Measurements from ENCODE around the gene PARD3. TPM values are rescaled to one million over a fixed set of nuclear protein-coding genes. Genes with fewer than 3 reads are reported as not detected.

The PARD3 gene
- total RNA-seq, 3 donors from 2014 or later (not counting 1 experiment from before 2014, with no cell fraction given) = 0.14 to 0.49 (median 0.38) TPM

GRCh38 chr10:34462993-34463392 lies 352.1 kb downstream of the PARD3 start:
- H3K4me1 Mint-ChIP-seq = no peaks in the 10 kb centered on the region
- H3K27me3 Mint-ChIP-seq (ENCODE audit: low read depth in 2 of 2) = peaks cover 3 to 16% of the 10 kb centered on the region in 2 donors
- no peaks in the 10 kb centered on the region for H3K9me3 ChIP-seq (ENCODE audit: control insufficient read depth, insufficient read depth, low read length)
- DNase-seq (no peak), ATAC-seq (no peak)
- no peak overlapping the region for H3K27ac ChIP-seq (ENCODE audit: low read length)
- H3K36me3 Mint-ChIP-seq = no peaks in the 10 kb centered on the region
- no peaks in the 10 kb centered on the region for H3K4me1 ChIP-seq (ENCODE audit: control insufficient read depth, insufficient read depth, low read length)
- no peak for TF ChIP-seq CTCF (IDR thresholded peaks at IDR 0.05)
- H3K4me3 ChIP-seq (ENCODE audit: low read length) = no peak overlapping the region
- H3K36me3 ChIP-seq (ENCODE audit: control insufficient read depth, insufficient read depth, low read length) = no peaks in the 10 kb centered on the region
- no peak overlapping the region for H3K27ac Mint-ChIP-seq
- intact Hi-C loops (cut with micrococcal nuclease) = no loop called here
- WGBS (ENCODE audit: insufficient coverage) = 69% methylated on average over 1 of the region's 1 CpG
- H3K4me3 Mint-ChIP-seq = no peak overlapping the region
- H3K9me3 Mint-ChIP-seq = no peaks in the 10 kb centered on the region
- H3K27me3 ChIP-seq (ENCODE audit: control insufficient read depth, insufficient read depth, low read length) = no peaks in the 10 kb centered on the region

GRCh38 chr10:34462056-34462455 lies 353.0 kb downstream of the PARD3 start:
- Histone ChIP-seq H3K27me3 (ENCODE audit: control insufficient read depth, insufficient read depth, low read length) (no peaks in the 10 kb centered on the region), H3K4me1 (ENCODE audit: control insufficient read depth, insufficient read depth, low read length) (no peaks in the 10 kb centered on the region), H3K36me3 (ENCODE audit: control insufficient read depth, insufficient read depth, low read length) (no peaks in the 10 kb centered on the region), H3K27ac (ENCODE audit: low read length) (no peak overlapping the region), H3K9me3 (ENCODE audit: control insufficient read depth, insufficient read depth, low read length) (no peaks in the 10 kb centered on the region), H3K4me3 (ENCODE audit: low read length) (no peak overlapping the region)
- no peaks in the 10 kb centered on the region for H3K36me3 Mint-ChIP-seq
- no peaks in the 10 kb centered on the region for H3K4me1 Mint-ChIP-seq
- WGBS (ENCODE audit: insufficient coverage) = 95% methylated on average over 1 of the region's 3 CpGs
- H3K27me3 Mint-ChIP-seq (ENCODE audit: low read depth in 2 of 2) = peaks cover 6 to 16% of the 10 kb centered on the region in 2 donors
- no peaks in the 10 kb centered on the region for H3K9me3 Mint-ChIP-seq
- DNase-seq = no peak
- H3K27ac Mint-ChIP-seq = no peak overlapping the region
- no peak overlapping the region for H3K4me3 Mint-ChIP-seq
- no peak for TF ChIP-seq CTCF (IDR thresholded peaks at IDR 0.05)
- intact Hi-C loops (cut with micrococcal nuclease) = no loop called here
- no peak for ATAC-seq

GRCh38 chr10:34454590-34455261 lies 360.4 kb downstream of the PARD3 start:
- Histone ChIP-seq H3K27me3 (ENCODE audit: control insufficient read depth, insufficient read depth, low read length) (no peaks in the 10 kb centered on the region), H3K4me3 (ENCODE audit: low read length) (no peak overlapping the region), H3K36me3 (ENCODE audit: control insufficient read depth, insufficient read depth, low read length) (no peaks in the 10 kb centered on the region), H3K27ac (ENCODE audit: low read length) (no peak overlapping the region), H3K9me3 (ENCODE audit: control insufficient read depth, insufficient read depth, low read length) (no peaks in the 10 kb centered on the region), H3K4me1 (ENCODE audit: control insufficient read depth, insufficient read depth, low read length) (no peaks in the 10 kb centered on the region)
- no peak overlapping the region for H3K4me3 Mint-ChIP-seq
- WGBS (ENCODE audit: insufficient coverage) = 81% methylated on average over 6 of the region's 6 CpGs
- H3K36me3 Mint-ChIP-seq = no peaks in the 10 kb centered on the region
- no peak for ATAC-seq
- DNase-seq = no peak
- H3K4me1 Mint-ChIP-seq = no peaks in the 10 kb centered on the region
- H3K9me3 Mint-ChIP-seq = no peaks in the 10 kb centered on the region
- intact Hi-C loops (cut with micrococcal nuclease) = no loop called here
- no peak overlapping the region for H3K27ac Mint-ChIP-seq
- no peak for TF ChIP-seq CTCF (IDR thresholded peaks at IDR 0.05)
- H3K27me3 Mint-ChIP-seq (ENCODE audit: low read depth in 2 of 2) = peaks cover 0 to 7% of the 10 kb centered on the region in 2 donors

- Mint-ChIP-seq H3K9me3 (no peaks in the 10 kb centered on the region), H3K36me3 (no peaks in the 10 kb centered on the region), H3K27ac (no peak overlapping the region), H3K4me1 (no peaks in the 10 kb centered on the region), H3K4me3 (no peak overlapping the region), H3K27me3 (ENCODE audit: low read depth in 2 of 2) (peaks cover 2 to 4% of the 10 kb centered on the region in 2 donors)
- intact Hi-C loops (cut with micrococcal nuclease) = no loop called here
- DNase-seq = no peak
- WGBS (ENCODE audit: insufficient coverage) = 86% methylated on average over 1 of the region's 2 CpGs
- no peak for ATAC-seq
- TF ChIP-seq CTCF (IDR thresholded peaks at IDR 0.05) = no peak
- Histone ChIP-seq H3K9me3 (ENCODE audit: control insufficient read depth, insufficient read depth, low read length) (no peaks in the 10 kb centered on the region), H3K27me3 (ENCODE audit: control insufficient read depth, insufficient read depth, low read length) (no peaks in the 10 kb centered on the region), H3K27ac (ENCODE audit: low read length) (no peak overlapping the region), H3K4me1 (ENCODE audit: control insufficient read depth, insufficient read depth, low read length) (no peaks in the 10 kb centered on the region), H3K36me3 (ENCODE audit: control insufficient read depth, insufficient read depth, low read length) (no peaks in the 10 kb centered on the region), H3K4me3 (ENCODE audit: low read length) (no peak overlapping the region)
These were observed 365.3 kb downstream of the PARD3 start for GRCh38 chr10:34449836-34450235.
